Neuron (in vitro differentiated cells): ENCODE results near the gene SF3B2.

Source experiments
- H2AFZ ChIP-seq: one replicate; pipeline ENCODE4 v1.6.1; 2013; ENCODE audit warnings: low read depth, mild to moderate bottlenecking, inconsistent platforms, low read length, moderate library complexity
- H3K27me3 ChIP-seq: one replicate; pipeline ENCODE4 v1.6.1; 2013; ENCODE audit warnings: low read length; ENCODE audit not compliant: insufficient read depth
- H3K36me3 ChIP-seq: one replicate; pipeline ENCODE4 v1.6.1; 2013; ENCODE audit warnings: low read length; ENCODE audit not compliant: insufficient read depth
- H3K4me1 ChIP-seq: one replicate; pipeline ENCODE4 v1.6.1; 2013; ENCODE audit warnings: low read length; ENCODE audit not compliant: insufficient read depth
- H3K4me3 ChIP-seq: 2 replicates; pipeline ENCODE4 v1.5.1; 2013; ENCODE audit warnings: mild to moderate bottlenecking, low read length, moderate library complexity
- H3K9me3 ChIP-seq: one replicate; pipeline ENCODE4 v1.6.1; 2013; ENCODE audit warnings: low read length

SF3B2 gene

GRCh38 chr11:66066751-66067150 is 14.6 kb downstream of the SF3B2 start:
- peaks cover 19% of the 10 kb centered on the region for H3K4me1 ChIP-seq
- no peaks in the 10 kb centered on the region for H3K27me3 ChIP-seq
- H3K9me3 ChIP-seq: peaks cover under 1% of the 10 kb centered on the region
- no peak overlapping the region for H2AFZ ChIP-seq
- no peak overlapping the region for H3K4me3 ChIP-seq
- peaks cover 73% of the 10 kb centered on the region for H3K36me3 ChIP-seq

DNA sequence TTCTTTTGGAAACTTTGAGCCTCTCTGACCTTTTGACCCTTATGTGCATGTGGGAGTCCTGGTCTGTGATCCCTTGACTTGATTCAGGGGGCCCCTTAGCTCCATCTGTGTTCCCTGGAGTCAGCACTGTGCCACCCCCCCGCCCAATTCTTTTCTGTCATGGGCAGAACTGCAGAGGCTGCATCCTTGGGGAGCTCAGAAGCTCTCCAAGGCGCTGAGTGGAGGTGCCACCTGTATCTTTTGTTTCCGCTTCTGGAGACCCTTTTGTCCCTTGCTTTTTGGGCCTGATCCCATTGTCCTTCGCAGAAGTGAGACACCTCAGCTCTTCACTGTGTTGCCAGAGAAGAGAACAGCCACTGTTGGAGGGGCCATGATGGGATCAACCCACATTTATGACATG is 15.5 kb downstream of the SF3B2 start:
- H3K4me3 ChIP-seq: no peak overlapping the region
- no peaks in the 10 kb centered on the region for H3K9me3 ChIP-seq
- H3K27me3 ChIP-seq: no peaks in the 10 kb centered on the region
- H2AFZ ChIP-seq: no peak overlapping the region
- peaks cover 20% of the 10 kb centered on the region for H3K4me1 ChIP-seq
- H3K36me3 ChIP-seq: peaks cover 66% of the 10 kb centered on the region

GRCh38 chr11:66068154-66068821 is 16.1 kb downstream of the SF3B2 start:
- Histone ChIP-seq H3K9me3 (no peaks in the 10 kb centered on the region), H3K4me1 (peaks cover 20% of the 10 kb centered on the region), H3K4me3 (no peak overlapping the region), H3K36me3 (peaks cover 64% of the 10 kb centered on the region), H2AFZ (no peak overlapping the region), H3K27me3 (no peaks in the 10 kb centered on the region)

DNA sequence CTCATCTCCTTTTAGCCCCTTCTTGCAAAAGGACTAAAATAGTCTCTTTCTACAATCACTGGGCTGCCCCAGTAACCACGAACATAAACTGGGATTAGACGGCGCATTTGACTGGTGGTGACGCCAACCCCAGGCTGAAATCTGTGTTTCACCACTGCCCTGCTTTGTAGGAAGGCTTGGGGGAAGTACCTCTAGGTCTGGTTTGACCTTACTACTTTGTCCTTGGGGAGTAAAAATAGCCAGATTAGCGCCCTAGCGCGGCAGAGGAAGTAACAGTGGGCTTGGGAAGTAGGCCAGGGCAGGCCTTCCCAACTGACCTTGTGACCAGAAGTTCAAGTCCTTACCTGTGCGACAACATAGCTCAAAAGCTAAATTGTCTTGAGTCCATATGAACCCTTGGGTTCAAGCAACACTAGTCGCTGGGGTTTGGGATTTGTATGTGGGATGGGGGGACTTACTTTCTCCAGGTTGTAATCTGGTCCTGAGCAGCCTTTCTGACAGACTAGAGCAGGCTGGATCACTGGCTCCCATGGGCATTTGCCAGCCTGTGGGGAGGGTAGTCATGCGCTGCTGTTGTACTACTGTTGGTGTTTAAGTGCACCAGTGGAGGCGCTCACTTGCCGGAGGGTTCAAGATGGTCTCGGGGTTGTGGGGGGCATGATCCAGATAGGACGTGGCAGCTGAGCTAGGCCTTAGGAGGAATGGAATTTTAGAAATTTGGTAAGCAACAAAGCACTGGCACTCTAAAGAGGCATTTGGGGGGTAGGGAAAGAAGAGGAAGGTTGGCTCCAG is 17.0 kb downstream of the SF3B2 start:
- no peaks in the 10 kb centered on the region for H3K9me3 ChIP-seq
- H3K4me1 ChIP-seq: peaks cover 20% of the 10 kb centered on the region
- H3K27me3 ChIP-seq: no peaks in the 10 kb centered on the region
- H3K4me3 ChIP-seq: peak overlapping the region; percentile 79
- H3K36me3 ChIP-seq: peaks cover 58% of the 10 kb centered on the region
- H2AFZ ChIP-seq: no peak overlapping the region

- peak within 1 kb of the TSS; percentile 71 for H2AFZ ChIP-seq
- peak within 1 kb of the TSS; percentile 79 for H3K4me3 ChIP-seq
- H3K27me3 ChIP-seq: no peaks in the 10 kb centered on the region
- H3K36me3 ChIP-seq: peaks cover 56% of the 10 kb centered on the region
- peaks cover 20% of the 10 kb centered on the region for H3K4me1 ChIP-seq
- no peaks in the 10 kb centered on the region for H3K9me3 ChIP-seq
These were observed 17.8 kb downstream of the SF3B2 start, which contains the start of gene PACS1 for GRCh38 chr11:66069715-66070603. TSS of gene PACS1 (plus strand) at chr11:66070272. CDS start at chr11:66070487, 215 bp downstream.

DNA sequence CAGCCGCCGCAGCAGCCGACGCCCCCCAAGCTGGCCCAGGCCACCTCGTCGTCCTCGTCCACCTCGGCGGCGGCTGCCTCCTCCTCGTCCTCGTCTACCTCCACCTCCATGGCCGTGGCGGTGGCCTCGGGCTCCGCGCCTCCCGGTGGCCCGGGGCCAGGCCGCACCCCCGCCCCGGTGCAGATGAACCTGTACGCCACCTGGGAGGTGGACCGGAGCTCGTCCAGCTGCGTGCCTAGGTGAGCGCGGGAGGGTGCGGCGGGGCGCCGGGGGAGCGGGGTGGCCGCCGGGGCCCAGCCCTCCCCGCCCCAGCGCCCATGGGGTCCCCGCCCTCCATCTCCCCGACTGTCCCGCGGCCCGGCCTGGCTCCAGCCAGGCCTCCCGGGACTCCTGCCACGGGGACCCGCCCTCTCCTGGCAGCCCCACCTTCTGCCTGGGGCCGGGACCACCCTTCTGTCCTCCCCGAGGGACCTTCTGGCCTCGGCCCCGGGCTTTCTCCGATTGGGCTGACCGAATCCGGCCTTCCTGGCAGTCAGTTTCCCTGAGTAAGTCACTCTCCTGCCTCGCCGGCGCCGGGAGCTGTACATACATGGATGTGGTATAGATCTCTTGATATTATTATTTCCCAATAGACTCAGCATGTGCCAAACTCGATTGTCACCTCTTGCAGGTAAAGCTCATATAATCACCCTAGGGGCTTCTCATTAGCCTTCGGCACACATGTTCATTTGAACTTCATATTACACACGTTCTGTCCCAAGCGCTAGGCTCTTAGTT is 18.6 kb downstream of the SF3B2 start:
- Histone ChIP-seq H3K4me3 (peak overlapping the region; percentile 79), H3K36me3 (peaks cover 50% of the 10 kb centered on the region), H2AFZ (peak overlapping the region; percentile 62), H3K4me1 (peaks cover 20% of the 10 kb centered on the region), H3K9me3 (no peaks in the 10 kb centered on the region), H3K27me3 (no peaks in the 10 kb centered on the region)

GRCh38 chr11:66071381-66071801 is 19.2 kb downstream of the SF3B2 start:
- no peak overlapping the region for H2AFZ ChIP-seq
- peak overlapping the region; percentile 79 for H3K4me3 ChIP-seq
- no peaks in the 10 kb centered on the region for H3K9me3 ChIP-seq
- H3K27me3 ChIP-seq: no peaks in the 10 kb centered on the region
- H3K4me1 ChIP-seq: peaks cover 20% of the 10 kb centered on the region
- H3K36me3 ChIP-seq: peaks cover 44% of the 10 kb centered on the region

DNA sequence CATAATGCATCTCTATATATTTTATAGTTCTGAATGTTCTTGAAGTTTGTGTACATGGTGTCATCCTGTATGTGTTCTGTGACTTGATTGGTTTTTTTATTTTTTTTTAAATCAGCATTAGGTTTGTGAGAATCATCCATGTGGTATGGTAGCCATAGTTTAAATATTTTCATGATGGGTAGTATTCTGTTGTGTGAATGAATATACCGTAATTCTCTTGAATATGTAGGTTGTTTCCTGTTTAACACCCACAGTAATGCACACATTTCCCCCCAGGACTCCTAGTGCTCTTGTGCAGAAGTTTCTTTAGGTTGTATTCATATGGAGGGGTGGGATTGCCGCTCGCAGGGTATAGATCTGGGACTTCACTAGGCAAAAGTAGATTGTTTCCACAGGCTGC is 19.9 kb downstream of the SF3B2 start:
- Histone ChIP-seq H2AFZ (no peak overlapping the region), H3K9me3 (no peaks in the 10 kb centered on the region), H3K4me3 (no peak overlapping the region), H3K36me3 (peaks cover 37% of the 10 kb centered on the region), H3K4me1 (peaks cover 20% of the 10 kb centered on the region), H3K27me3 (no peaks in the 10 kb centered on the region)

DNA sequence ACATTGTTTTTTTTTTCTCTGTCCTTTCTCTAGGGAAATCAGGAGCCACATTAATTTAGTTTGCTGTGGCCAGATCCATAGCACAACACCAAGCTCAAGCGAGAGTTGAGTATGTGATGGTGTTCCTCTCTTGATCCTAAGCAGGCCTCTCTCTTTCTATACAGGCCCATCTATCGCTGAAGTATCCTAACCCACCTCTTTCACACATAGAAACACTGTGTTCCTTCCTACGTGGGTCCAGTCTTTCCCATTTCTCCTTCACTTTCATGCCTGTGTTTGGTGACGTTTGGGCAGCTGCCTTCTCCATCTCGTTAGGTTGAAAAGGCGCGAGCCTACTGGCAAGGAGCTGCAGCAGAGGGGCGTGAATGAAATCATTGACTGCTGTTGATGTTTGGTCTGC is 20.4 kb downstream of the SF3B2 start:
- no peak overlapping the region for H3K4me3 ChIP-seq
- H3K36me3 ChIP-seq: peaks cover 32% of the 10 kb centered on the region
- peaks cover 20% of the 10 kb centered on the region for H3K4me1 ChIP-seq
- no peaks in the 10 kb centered on the region for H3K27me3 ChIP-seq
- H2AFZ ChIP-seq: no peak overlapping the region
- H3K9me3 ChIP-seq: no peaks in the 10 kb centered on the region

DNA sequence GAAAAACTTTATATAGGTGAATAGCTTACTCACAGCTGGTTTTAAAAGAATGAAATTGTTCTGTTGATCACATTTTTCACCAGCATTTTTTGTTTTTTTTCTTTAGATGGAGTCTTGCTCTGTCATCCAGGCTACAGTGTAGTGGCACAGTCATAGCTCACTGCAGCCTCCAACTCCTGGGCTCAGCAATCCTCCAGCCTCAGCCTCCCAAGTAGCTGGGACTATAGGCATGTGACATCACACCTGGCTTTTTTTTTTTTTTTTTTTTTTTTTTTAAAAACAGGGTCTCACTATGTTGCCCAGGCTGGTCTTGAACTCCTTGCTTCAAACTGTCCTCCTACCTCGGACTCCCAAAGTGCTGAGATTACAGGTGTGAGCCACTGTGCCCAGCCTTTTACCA is 21.5 kb downstream of the SF3B2 start:
- Histone ChIP-seq H3K4me3 (no peak overlapping the region), H3K36me3 (peaks cover 22% of the 10 kb centered on the region), H3K27me3 (no peaks in the 10 kb centered on the region), H2AFZ (no peak overlapping the region), H3K4me1 (peaks cover 20% of the 10 kb centered on the region), H3K9me3 (no peaks in the 10 kb centered on the region)

DNA sequence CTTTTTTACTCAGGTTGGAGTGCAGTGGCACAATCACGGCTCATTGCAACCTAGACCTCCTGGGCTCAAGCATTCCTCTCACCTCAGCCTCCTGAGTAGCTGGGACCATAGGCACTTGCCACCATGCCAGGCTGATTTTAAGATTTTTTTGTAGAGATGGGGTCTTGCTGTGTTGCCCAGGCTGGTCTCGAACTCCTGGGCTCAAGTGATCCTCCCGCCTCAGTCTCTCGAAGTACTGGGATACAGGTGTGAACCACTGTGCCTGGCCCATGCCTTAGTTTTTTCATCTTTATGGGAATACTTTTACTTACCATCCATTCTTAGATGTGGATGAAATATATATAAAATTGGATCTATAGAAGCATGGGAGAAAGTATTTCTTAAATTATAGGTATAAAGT is 23.1 kb downstream of the SF3B2 start:
- Histone ChIP-seq H3K4me1 (peaks cover 10% of the 10 kb centered on the region), H3K36me3 (peaks cover 15% of the 10 kb centered on the region), H3K4me3 (no peak overlapping the region), H3K9me3 (no peaks in the 10 kb centered on the region), H2AFZ (no peak overlapping the region), H3K27me3 (no peaks in the 10 kb centered on the region)

DNA sequence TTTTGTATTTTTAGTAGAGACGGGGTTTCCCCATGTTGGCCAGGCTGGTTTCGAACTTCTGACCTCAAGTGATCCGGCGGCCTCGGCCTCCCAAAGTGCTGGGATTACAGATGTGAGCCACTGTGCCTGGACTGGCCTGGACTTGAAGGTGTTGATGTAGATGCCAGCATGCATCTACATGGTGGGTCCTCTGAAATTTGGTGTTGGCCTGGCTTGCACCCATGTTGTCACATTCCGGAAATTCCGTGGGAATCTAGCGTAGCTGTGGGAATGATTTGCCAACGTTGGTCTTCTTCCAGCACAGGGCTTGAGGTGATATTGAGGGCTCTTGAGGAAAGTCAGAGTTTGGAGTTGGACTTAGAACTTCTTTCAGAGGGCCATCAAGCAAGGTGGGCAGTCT is 24.4 kb downstream of the SF3B2 start:
- Histone ChIP-seq H3K9me3 (no peaks in the 10 kb centered on the region), H2AFZ (no peak overlapping the region), H3K4me1 (peaks cover 2% of the 10 kb centered on the region), H3K4me3 (no peak overlapping the region), H3K36me3 (peaks cover 15% of the 10 kb centered on the region), H3K27me3 (no peaks in the 10 kb centered on the region)
